Testis (tissue), 3 donors: ENCODE data around the gene QSOX1. TPM values are rescaled to one million over a fixed set of nuclear protein-coding genes. Genes with fewer than 3 reads are reported as not detected.

Source experiments
- DNase-seq: peaks from one replicate; pipeline ENCODE4 v3.0.0-alpha.2; 2019
- H3K27ac ChIP-seq, 2 donors: fragments of 200-600 bp; sonication (generic); one replicate each; pipeline ENCODE4 v1.5.1; 2019
- H3K27me3 ChIP-seq: fragments of 200-600 bp; sonication (generic); one replicate; pipeline ENCODE4 v1.5.1; 2019
- H3K36me3 ChIP-seq: fragments of 200-600 bp; sonication (generic); one replicate; pipeline ENCODE4 v1.5.1; 2017; ENCODE audit warnings: low read depth; ENCODE audit errors: missing control alignments
- H3K4me1 ChIP-seq: fragments of 200-600 bp; sonication (generic); one replicate; pipeline ENCODE4 v1.5.1; 2019
- H3K4me3 ChIP-seq, 2 donors: fragments of 200-600 bp; sonication (generic); one replicate each; pipeline ENCODE4 v1.5.1; 2017 to 2019
- H3K9me3 ChIP-seq: fragments of 200-600 bp; sonication (generic); one replicate; pipeline ENCODE4 v1.5.1; 2017
- POLR2A ChIP-seq: fragments of 450-650 bp; IDR thresholded peaks from one replicate; pipeline ENCODE4 v1.6.1; 2017; ENCODE audit warnings: antibody characterized with exemption, mild to moderate bottlenecking, moderate library complexity
- WGBS, 2 donors: methylation state at CpG; one replicate each; pipeline ENCODE4 v1.1.5; 2018; 5-methylcytosine and 5-hydroxymethylcytosine counted together
- intact Hi-C: fragments of 100-400 bp; cut with DNase I; formaldehyde crosslinking; loops from one replicate; pipeline ENCODE4 v1.15.1; 2023; ENCODE audit warnings: low total_unique reads
- polyA plus RNA-seq: library from polyadenylated mRNA; stranded (reverse); fragments of 350-450 nt; fragmentation: Illumina TruSeq; extraction: RNeasy Lipid Tissue Mini Kit (QIAGEN cat#74804); gene quantifications from one replicate; pipeline ENCODE4 v1.2.3, GENCODE V29; 2014; ENCODE audit warnings: low read depth, low replicate concordance; ENCODE audit not compliant: insufficient read depth
- total RNA-seq, 2 donors: library from RNA; depleted of rRNA; stranded (reverse); fragments of >200 nt; gene quantifications; one replicate each; pipeline ENCODE4 v1.2.3, GENCODE V29; 2016
- TF ChIP-seq, protein P1 (sequence below), 3 experiments: fragments of 450-650 bp in 2 of 3; fragments of 200-600 bp in 1 of 3; sonication (generic) in 1 of 3; IDR thresholded peaks; one replicate each; pipeline ENCODE4 v1.5.1; 2016 to 2019; ENCODE audit warnings: antibody characterized with exemption in 3 of 3, mild to moderate bottlenecking in 2 of 3, moderate library complexity in 1 of 3

The QSOX1 gene
- total and polyA plus RNA-seq, 3 donors from 2014 or later: 285 to 691 (median 566) TPM

DNA sequence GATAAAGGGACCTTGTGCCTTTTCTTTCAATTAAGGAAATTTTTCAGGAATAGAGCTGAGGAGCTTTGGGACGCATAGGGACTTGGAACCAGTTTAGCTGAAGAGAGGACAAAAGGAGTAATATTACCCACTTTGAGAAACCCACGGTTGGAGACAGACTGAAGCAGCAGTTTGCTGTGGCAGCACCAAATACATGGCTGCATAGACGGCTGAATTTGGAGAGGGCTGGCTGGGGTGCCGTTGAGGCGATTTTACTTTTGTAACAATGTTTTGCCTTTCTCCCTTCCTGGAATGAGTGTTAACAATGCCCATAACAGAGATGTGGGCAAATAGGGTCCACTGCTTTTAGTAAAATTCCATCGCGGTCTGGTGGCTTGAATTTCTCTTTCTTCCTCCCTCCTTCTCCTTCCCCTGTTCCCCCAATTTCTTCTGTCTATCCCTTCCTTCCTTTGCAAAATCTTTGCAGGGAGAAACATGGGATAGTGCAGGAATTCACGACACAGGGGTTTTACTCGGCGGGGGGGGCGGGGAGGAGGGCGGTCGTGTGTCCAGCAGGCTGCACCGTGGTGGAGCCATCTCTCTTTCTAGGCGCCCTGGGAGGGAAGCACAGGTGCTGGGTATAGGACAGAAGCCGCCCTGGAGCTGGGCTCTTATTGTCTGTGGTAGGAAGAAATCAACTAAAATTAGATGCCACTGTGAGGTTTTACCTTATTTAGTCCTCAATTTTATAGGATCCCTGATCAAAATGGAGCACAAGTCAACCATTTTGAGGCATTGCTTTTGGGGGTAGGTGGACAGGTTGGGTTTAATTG, 82.2 kb downstream of the QSOX1 start:
- Histone ChIP-seq H3K36me3 (no peaks in the 10 kb centered on the region), H3K27me3 (peaks cover 3% of the 10 kb centered on the region), H3K4me1 (peaks cover under 1% of the 10 kb centered on the region), H3K4me3 (no peak overlapping the region), H3K9me3 (no peaks in the 10 kb centered on the region), H3K27ac (no peak overlapping the region)
- WGBS, 2 donors: 9 to 11% methylated on average over 16 of the region's 16 CpGs
- no peak for DNase-seq
- TF ChIP-seq POLR2A: no peak
- TF ChIP-seq, protein P1, sequence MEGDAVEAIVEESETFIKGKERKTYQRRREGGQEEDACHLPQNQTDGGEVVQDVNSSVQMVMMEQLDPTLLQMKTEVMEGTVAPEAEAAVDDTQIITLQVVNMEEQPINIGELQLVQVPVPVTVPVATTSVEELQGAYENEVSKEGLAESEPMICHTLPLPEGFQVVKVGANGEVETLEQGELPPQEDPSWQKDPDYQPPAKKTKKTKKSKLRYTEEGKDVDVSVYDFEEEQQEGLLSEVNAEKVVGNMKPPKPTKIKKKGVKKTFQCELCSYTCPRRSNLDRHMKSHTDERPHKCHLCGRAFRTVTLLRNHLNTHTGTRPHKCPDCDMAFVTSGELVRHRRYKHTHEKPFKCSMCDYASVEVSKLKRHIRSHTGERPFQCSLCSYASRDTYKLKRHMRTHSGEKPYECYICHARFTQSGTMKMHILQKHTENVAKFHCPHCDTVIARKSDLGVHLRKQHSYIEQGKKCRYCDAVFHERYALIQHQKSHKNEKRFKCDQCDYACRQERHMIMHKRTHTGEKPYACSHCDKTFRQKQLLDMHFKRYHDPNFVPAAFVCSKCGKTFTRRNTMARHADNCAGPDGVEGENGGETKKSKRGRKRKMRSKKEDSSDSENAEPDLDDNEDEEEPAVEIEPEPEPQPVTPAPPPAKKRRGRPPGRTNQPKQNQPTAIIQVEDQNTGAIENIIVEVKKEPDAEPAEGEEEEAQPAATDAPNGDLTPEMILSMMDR (IDR thresholded peaks at IDR 0.05): no peak
- intact Hi-C loops: no loop called here

DNA sequence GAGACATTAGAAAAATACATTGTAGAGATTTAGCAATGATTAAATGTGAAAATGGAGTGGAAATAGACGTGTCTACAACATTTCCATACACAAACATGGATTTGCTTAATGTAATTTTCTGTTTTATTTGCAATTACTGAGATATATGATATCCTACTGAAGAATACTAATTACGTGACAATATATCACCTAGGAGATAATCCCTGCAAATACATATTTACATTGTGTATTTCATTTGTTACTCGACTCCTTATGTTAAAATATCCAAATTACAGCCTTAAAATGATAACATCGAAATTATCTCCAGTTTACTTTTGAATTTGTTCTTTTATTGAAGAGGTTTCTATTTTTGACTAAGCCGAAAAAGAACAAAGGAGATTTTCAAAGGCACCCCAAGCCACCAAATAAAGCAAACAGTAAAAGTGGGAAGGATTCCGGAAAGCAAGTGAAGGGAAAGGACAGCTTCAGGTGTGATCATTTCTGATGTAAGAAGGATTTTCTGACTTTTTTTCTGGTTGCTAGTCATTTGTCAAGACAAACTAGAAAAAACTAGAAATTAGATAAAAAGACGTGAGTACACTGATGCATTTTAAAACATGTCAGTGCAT, 83.3 kb downstream of the QSOX1 start:
- DNase-seq: no peak
- 42 to 48% methylated on average over 7 of the region's 7 CpGs for WGBS, 2 donors
- no peaks in the 10 kb centered on the region for H3K9me3 ChIP-seq
- H3K27ac ChIP-seq: no peak overlapping the region
- intact Hi-C loops: no loop called here
- no peaks in the 10 kb centered on the region for H3K36me3 ChIP-seq
- TF ChIP-seq, protein P1 (IDR thresholded peaks at IDR 0.05): no peak
- TF ChIP-seq POLR2A: no peak
- peaks cover 3% of the 10 kb centered on the region for H3K27me3 ChIP-seq
- H3K4me3 ChIP-seq: no peak overlapping the region
- H3K4me1 ChIP-seq: no peaks in the 10 kb centered on the region

DNA sequence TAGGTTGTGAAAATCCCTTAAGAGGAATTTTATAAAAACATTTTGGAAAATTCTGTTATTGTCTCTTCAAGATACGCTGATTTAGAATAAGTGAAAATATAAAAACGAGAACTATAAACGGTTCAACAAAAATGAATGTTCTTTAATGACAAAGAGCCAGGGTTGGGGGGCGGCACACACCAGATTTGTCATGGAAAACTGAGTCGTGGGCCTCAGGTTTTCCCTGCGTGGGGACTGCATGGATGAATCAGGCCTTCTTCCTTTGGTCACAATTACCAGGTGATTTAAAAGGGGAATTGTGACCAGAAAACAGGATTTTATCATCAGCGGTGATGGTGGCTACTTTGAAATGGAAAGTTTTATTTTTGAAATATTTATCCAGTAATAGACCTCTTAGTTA, 84.0 kb downstream of the QSOX1 start:
- no peak for TF ChIP-seq POLR2A
- TF ChIP-seq, protein P1 (IDR thresholded peaks at IDR 0.05): no peak
- no peaks in the 10 kb centered on the region for H3K9me3 ChIP-seq
- WGBS, 2 donors: 44 to 59% methylated on average over 7 of the region's 7 CpGs
- no peaks in the 10 kb centered on the region for H3K36me3 ChIP-seq
- no peaks in the 10 kb centered on the region for H3K4me1 ChIP-seq
- no peak overlapping the region for H3K4me3 ChIP-seq
- intact Hi-C loops: no loop called here
- DNase-seq: no peak
- H3K27me3 ChIP-seq: peaks cover 3% of the 10 kb centered on the region
- no peak overlapping the region for H3K27ac ChIP-seq

DNA sequence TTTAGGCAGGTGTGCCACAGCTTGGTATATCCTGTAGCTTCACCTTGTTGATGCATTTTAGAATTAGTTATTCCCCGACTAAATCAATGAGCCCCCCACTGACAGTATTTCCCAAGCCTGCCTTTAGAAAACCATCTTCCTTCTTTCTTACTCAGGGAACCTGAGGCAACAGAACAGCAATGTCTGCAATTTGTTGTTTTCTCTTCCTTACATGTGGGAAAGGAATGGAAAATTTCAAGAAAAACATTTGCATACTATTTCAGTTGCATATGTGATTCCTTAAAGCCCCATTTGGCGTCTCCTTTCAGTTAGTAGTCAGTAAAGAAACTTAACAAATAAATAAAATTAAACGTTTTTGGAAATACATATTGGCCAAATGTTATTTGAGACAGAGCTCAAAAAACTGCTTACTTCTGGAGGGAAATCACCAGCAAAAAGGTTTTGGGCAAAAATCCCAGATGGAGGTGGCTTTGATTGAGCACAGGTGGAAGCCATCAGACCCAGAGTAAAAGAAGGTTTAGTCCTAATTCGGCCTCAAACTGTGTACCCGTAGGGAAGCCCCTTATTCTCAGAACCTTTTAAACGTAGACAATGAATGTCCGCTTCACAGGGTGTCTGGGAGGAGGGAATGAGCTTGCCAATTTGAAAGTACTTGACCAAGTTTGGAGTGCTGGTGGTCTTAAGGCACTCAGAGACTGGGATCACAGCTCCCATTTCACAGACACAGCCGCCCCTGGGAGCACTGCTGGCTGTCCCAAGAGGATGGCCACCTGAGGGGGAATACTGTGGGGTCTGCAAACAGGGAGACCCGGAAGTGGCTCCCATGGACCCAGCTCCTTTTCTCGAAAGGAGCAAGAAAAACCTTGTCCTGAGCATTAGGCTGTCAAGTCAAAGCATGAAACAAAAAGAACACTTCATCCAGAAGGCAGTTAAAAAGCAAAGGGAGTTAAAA, 84.8 kb downstream of the QSOX1 start:
- Histone ChIP-seq H3K9me3 (no peaks in the 10 kb centered on the region), H3K27ac (no peak overlapping the region), H3K36me3 (no peaks in the 10 kb centered on the region), H3K27me3 (peaks cover 3% of the 10 kb centered on the region), H3K4me1 (no peaks in the 10 kb centered on the region), H3K4me3 (no peak overlapping the region)
- no peak for TF ChIP-seq POLR2A
- TF ChIP-seq, protein P1 (IDR thresholded peaks at IDR 0.05): no peak
- intact Hi-C loops: no loop called here
- no peak for DNase-seq
- WGBS, 2 donors: 33 to 44% methylated on average over 10 of the region's 10 CpGs
